Limb (tissue), 2 donors: ENCODE data around the gene CBLIF.
"Not testable (repeated sequence)": the region's sequence is repeated elsewhere in the genome, so short reads cannot be mapped to it uniquely, and the experiment has no call there.

Experiments used
- DNase-seq, 2 donors: peaks; one replicate each; pipeline ENCODE4 v3.0.0-alpha.2; 2016; ENCODE audit errors: extremely low spot score in 2 of 2

CBLIF gene

DNA sequence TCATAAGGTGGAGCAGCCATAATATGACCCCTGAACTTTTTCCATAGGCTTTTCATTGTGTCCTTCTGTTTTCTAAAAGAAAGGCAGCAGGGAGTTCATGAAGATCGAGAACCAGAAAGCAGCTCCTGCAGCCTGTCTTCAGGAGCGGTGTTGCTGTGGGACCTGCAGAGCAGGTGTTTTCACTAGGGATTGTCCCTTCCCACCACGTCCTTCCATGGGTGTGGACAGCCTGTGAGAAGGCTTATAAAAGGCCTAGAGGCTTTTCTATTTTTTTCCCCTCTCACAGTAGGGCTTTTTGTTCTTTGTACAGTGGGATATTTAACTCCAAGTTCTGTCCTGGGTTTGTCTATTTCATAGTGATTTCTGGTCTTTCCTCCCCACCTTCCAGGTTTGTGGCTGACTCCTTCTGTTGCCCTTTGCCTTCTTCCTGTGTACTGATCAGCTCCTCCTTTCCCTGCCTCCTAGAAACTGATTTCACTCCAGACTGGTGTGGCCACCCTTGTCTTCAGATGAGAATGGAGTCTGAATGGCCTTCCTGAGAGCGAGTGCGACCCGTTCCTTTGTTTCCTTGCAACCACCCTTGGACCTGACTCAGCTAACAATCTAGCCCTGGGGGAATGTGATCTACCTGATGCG is 44.8 kb downstream of the CBLIF start:
- DNase-seq: no peak

DNA sequence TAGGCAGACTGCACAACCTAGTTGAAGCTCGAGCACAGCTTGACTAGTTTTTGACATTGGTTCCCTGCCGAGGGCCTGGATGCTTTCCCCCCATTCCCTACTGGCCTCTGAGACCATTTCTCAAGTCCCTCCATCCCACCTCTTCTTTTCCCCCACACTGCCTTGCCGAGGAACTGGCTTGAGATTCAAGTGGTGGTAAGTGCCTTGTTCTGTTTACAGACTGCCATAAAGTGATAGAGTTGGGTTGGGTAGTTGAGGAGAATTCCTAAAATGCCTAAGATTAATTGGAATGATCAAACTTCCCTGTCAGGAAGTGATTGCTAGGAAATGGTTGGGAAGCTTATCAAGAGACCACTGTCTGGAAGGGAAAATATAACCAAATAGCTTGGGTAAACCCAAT is 50.9 kb downstream of the CBLIF start:
- no peak for DNase-seq

DNA sequence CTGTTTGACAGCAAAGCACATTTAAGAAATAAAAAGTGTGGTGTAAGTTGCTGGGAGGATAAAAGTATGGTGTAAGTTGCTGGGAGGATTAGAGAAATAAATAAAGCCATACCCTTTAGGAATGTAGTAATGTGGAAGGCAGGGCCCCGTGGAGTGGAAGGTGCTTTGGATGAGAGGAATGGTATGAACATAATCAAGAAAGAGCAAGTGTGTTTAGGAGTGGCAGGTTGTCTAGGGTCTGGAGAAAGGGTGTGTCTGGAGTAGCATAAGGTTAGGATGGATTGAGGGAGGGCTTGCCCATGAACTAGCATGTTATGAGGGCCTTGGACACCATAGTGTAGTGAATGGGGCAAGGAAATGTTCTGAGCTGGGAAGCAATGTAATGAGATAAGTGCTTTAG is 52.8 kb downstream of the CBLIF start:
- no peak for DNase-seq

DNA sequence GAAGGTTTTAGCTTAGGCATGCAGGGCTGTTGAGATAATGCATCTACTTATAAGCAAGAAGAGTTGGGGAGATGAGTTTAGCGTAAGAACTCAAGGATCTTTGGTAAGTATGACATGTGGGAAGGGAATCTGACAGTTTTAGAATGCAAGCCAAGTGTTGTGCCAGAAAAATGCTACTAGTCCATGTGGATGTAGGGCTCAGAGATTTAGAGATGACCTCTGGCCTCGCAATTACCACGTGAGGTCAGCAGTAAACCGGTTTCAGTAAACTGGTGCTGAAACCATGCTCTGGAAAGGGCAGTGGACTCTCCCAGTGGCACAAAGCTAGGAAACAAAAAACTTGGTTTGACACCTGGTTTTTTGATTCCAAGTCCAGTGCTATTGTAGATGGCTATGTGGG is 53.7 kb downstream of the CBLIF start:
- DNase-seq: no peak

DNA sequence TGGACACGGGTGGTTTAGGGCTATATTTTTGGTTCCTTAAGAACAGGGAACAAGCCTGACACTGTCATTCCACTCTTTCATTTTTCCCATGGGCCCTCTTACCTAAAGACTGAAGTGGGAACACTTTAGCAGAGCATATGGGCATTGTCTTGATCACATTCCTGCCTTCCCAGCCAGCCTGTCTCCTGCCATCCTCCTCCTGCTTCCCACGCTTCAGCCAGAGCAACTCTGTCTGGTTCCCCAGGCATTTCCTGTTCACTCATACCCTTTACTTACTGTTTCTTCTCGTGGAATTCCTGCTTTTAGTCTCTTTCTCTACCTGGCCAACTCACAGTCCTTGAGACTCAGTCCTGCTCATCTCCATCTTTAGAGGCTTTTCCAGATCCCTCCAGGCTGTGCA is 57.5 kb downstream of the CBLIF start:
- no peak for DNase-seq

DNA sequence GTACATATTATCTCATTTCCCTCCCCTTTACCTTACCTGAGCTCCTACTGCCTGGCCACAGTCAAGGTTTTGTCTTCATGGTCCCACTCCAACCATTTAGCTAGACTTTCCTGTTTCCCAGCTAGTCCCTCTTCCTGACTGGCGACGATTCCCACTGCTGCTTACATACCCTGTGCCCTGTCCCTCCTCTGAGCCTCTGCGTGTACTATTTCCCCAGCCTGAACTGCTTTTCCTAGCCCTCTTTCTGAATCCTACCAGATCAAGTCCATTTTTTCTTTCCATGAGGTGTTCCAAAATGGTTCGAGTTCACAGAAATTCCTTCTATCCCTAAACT is 58.1 kb downstream of the CBLIF start:
- DNase-seq: no peak

DNA sequence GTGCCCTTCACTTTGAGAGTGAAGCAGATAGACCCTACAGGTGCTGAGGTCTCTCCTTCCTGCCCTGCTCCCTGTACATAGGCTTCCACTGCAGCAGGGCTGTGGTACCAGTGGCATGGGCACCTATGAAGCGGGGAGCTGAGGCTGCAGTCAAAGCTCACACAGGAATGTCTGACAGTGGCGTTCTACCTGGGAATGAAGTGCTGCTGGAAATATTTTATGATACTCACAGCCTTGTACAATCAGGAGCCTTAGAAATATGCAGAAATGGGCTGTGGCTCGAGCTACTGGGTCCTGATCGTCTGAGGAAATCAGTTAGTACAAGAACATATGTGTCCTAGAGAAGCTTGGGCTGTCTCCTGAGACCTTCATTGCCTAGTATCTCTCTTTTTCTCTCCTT is 59.5 kb downstream of the CBLIF start:
- no peak for DNase-seq

DNA sequence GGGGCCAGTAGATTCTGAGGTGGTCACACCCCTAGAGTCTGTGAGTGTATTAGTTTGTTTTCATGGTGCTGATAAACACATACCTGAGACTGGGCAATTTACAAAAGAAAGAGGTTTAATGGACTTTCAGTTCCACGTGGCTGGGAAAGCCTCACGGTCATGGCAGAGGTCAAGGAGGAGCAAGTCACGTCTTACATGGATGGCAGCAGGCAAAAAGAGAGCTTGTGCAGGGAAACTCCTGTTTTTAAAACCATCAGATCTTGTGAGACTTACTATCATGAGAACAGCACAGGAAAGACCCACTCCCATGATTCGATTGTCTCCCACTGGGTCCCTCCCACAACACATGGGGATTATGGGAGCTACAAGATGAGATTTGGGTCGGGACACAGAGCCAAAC is 60.9 kb downstream of the CBLIF start:
- not testable (repeated sequence) for DNase-seq

DNA sequence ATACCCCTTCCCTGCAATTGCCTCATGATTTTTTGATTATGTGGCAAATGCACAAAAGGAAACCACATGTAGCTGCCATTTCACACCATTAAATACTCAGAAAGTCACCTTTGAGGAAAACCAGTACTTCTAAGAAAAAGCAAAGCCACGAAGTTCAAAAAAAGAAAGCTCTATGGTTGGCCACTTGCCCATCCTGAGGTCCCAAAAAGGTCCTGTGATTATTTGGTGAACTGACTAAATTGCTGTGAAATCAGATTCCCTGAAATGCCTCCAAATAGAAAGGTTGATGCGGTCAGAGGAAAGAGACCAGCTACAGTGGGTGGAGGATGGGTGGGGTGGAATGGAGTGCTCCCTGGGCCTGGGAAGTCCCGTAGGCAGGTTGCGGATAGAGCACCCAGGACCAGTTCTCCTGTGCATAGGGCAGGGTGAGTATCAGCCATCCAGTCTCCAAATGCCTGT is 61.6 kb downstream of the CBLIF start:
- DNase-seq: no peak

DNA sequence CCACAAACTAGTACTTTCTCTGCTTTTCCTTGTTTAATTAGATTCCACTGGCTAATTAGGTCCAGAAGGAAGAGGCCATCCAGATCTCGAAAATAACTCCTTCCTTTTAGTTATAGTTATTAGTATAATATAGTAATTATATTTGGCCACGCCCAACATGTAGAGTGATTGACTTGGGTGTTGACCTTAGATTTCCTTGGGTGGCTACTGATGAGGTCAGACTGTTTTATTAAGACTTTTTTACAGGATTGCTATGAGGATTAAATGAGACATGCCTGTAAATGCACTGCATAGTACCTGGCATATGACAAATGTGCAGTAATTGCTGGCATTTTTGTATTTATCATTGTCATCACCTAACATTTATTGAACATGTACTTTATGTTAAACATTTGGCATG is 63.2 kb downstream of the CBLIF start:
- DNase-seq: no peak

DNA sequence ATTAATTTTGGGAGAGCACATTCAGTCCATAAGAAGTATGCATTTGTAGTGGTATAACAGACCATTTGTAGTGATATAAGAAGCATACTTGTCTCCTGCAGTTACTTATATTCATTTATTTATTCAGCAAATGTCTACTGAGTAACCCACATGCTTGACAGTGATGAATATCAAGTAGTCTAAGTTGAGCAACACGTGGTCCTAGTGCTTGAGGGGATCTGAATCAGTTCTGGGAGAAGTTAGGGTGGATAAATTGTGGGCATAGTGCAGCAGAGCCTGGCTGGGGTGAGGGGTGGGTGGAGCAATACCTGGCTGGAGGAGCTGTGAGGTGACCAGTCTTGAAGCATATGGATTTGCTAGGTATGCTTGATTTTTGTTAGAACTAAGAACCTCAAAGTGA is 65.8 kb downstream of the CBLIF start:
- no peak for DNase-seq
